NCI-H524 (cell line): ENCODE results near the gene UBE2G1.
"Not testable (repeated sequence)": the region's sequence is repeated elsewhere in the genome, so short reads cannot be mapped to it uniquely, and the experiment has no call there.

Source experiments
- DNase-seq, 2 experiments: peaks; one replicate each; lab custom pipeline; 2025; lab: John Stamatoyannopoulos, UW

UBE2G1 gene

DNA sequence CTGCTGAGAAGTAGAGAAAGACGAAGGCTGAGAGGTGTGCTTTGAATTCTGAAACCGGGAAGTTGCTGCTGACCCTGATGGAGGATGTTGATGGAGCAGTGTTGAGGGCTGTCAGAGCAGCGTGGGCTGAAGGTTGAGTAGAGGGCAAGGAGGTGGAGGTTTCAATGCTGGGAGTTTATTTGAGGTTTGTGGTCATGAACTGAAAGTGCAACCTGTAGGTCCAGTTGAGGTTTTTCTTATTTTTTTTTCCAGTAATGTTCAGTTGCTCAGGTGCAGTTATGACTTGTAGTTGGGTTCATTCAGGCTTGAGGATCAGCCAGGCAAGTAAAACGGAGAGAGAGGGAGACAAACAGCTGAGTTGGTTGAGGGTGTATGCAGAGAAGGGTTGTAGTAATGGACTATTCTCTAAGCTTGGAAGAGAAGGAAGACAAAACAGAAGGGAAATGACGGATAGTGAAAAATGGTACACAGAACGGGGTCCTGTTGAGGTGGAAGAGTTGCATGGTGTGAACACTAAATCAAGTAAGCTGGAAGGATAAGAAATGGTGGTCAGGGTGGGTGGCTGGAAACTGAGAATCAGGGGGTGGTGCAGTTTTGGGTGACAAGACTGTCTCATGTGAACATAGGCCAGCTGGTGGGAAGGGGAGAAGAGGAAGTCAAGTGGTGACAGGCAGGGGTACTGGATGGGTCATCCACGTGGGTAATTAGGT, 8.7 kb upstream of the UBE2G1 start:
- DNase-seq, result no peak

GRCh38 chr17:4369557-4370230, 3.2 kb upstream of the UBE2G1 start:
- DNase-seq, result no peak

- DNase-seq, result no peak
These were observed 1.9 kb upstream of the UBE2G1 start for GRCh38 chr17:4368341-4368740.

GRCh38 chr17:4367177-4367576, 702 bp upstream of the UBE2G1 start:
- not testable (repeated sequence) for DNase-seq

- DNase-seq, result peak in 1 of 2 experiments; percentile 32
These were observed 698 bp downstream of the UBE2G1 start for GRCh38 chr17:4365628-4366326.

- peak; percentile 78 to 88 for DNase-seq
These were observed 1.3 kb downstream of the UBE2G1 start for GRCh38 chr17:4365103-4365627.

DNA sequence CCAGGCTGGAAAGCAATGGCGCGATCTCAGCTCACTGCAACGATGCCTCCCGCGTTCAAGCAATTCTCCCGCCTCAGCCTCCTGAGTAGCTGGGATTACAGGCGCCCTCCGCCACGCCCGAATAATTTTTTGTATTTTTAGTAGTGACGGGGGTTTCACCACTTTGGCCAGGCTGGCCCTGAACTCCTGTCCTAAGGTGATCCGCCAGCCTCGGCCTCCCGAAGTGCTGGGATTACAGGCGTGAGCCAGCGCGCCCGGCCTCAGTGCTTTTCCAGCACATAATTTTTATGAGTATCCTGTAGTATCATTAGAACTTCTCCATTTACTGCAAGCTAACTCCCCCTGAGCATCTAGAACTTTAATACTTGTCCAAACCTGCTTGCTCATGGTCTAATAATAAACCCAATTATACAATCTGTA, 1.8 kb downstream of the UBE2G1 start:
- no peak for DNase-seq

DNA sequence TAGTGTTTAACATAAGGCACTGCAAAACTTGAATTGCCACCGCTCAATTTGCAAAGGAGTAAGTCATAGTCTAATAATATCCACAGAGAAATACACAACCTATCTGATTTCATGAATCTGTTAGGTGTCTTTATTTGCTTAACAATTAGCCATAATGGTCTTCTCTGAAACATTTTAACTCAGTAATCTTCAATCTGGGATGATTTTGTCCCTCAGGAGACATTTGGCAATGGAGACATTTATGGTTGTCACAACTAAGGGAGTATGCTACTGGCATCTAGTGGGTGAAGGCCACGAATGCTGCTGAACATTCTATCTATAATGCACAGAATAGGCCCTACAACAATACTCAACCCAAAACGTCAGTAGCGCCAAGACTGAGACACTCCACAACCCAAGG, 4.3 kb downstream of the UBE2G1 start:
- peak in 1 of 2 experiments; percentile 4 for DNase-seq

- DNase-seq, result no peak
These were observed 8.3 kb downstream of the UBE2G1 start for GRCh38 chr17:4358154-4358553.

DNA sequence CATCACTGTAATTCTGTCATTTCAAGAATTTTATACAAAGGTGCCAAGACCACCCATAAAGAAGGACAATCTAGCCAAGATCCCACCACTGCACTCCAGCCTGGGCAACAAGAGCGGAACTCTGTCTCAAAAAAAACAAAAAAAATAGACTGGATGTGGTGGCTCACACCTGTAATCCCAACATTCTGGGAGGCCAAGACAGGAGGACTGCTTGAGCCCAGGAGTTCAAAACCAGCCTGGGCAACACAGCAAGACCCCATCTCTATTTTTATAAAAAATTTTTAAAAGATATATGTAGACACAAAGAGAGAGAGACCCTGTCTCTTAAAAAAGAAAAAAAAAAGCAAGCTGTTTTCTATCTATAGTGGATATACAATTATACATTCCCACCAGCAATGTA, 8.8 kb downstream of the UBE2G1 start:
- no peak for DNase-seq

- no peak for DNase-seq
These were observed 9.3 kb downstream of the UBE2G1 start for GRCh38 chr17:4357030-4357628.

GRCh38 chr17:4354862-4355514, 11.5 kb downstream of the UBE2G1 start:
- no peak for DNase-seq

DNA sequence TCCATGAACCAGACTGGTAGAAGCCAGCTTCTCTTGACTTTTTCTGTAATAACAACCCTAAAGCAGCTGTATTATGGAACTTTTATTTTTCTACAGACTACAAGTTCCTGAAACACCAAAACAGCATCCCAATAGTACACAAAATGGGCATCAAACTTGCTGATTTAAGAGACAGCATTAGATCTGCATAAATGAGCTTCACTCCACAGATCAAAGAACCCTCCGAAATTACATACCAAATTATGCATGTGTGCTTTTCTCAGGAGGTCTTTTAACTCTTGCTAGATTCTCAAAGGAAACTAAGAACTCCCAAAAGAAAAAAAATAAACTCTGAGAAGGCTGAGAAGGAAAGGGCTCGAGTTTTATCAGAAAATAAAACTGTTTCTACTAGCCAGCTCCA, 12.3 kb downstream of the UBE2G1 start:
- DNase-seq, result no peak

- DNase-seq, result not testable (repeated sequence)
These were observed 16.3 kb downstream of the UBE2G1 start for GRCh38 chr17:4350214-4350613.

GRCh38 chr17:4345581-4346252, 20.8 kb downstream of the UBE2G1 start:
- DNase-seq, result no peak

- DNase-seq, result no peak
These were observed 21.5 kb downstream of the UBE2G1 start for GRCh38 chr17:4344926-4345325.

GRCh38 chr17:4342535-4342934, 23.9 kb downstream of the UBE2G1 start:
- DNase-seq, result no peak

- DNase-seq, result no peak
These were observed 24.9 kb downstream of the UBE2G1 start for GRCh38 chr17:4341616-4341977.

- DNase-seq, result no peak
These were observed 25.4 kb downstream of the UBE2G1 start for GRCh38 chr17:4340914-4341615.

DNA sequence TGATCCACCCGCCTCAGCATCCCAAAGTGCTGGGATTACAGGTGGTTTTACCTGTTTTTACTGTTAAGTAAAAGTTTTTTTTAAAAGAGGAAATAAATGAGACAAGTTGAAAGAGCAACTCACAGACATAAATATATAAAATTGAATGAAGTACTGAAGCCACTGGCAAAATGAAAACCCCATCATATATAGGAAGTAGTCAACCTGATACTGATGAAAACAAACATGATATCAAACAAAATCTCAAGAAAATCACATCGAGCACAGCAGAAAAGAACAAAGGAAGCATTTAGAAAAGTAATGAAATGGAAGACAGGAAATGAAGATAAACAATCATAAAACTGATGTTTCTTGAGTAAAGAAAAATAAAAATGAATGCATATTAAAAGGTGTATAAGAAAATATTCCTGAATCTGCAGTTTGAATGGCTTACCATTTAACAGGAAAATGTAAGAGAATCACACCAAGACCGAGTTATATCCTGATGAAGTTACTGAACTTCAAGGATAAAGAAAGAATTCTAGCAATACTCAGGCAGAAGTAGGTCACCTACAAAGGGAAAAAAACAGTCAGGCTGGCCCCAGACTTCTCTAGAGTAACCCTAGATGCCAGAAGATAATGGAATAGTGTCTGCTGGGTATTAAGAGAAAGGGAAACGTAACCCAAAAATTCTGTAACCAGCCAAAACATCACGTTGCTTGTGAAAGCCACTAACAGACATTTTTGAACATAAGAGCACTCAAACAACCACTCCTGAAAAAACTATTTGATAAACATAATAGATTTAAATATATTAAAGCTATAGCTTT, 31.5 kb downstream of the UBE2G1 start:
- no peak for DNase-seq
